ENCODE results near the gene PABPC4L.
A peak's percentile ranks its signal among the peaks of the same experiment; 100 is the strongest.
"Not testable (repeated sequence)": the region's sequence is repeated elsewhere in the genome, so short reads cannot be mapped to it uniquely, and the experiment has no call there.

Gene PABPC4L

DNA sequence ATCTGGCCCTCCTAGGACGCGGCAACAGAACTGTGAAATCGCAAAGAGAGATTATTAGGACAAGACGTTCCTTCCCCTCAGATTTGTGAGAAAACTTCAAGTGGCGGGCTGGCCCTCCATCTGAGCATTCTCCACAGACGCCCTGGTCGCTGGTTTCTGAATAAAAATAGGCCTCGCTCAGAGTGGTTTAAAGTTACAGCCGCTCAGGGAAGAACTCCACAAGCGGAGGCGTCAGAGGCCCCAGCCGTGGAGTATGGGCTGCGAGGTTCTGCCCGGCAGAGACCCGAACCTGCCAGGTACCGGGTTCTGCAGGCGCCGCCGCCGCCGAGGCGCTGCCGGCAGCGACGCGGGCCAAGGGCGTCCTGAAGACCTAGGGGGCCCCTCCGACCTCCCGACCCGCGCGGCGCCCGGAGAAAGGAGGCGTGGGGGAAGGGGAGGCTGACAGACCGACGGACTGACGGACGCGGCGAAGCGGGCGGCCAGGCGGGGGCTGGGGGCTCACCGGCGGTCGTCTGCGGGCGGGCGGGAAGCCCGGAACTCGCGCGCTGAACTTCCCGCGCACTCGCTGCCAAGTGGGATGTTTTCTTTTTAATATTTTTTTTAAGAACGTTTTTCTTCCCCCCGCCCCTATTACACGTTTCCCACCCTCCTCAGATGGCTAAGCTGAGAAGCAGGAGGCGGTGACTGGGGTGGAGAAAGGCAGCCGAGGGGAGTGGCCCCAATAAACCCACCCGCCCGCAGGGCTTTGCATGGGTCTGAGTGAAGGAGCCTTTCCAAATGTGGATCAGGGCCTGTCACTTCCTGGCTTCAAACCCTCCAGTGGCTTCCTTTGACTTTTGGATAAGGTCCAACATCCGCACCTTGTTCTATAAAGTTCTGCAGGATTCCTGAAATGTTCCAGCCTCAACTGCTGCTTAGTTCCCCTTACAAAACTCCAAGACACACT lies at the start of gene PABPC4L:
TSS of gene PABPC4L (minus strand) at position 574 of the 946 bp plus-strand sequence. CDS start 770 bp downstream, outside the sequence.
- peak within 1 kb of the TSS; percentile 44 for H3K4me3 ChIP-seq (ENCODE audit: low read length)
- TF ChIP-seq, protein P1, sequence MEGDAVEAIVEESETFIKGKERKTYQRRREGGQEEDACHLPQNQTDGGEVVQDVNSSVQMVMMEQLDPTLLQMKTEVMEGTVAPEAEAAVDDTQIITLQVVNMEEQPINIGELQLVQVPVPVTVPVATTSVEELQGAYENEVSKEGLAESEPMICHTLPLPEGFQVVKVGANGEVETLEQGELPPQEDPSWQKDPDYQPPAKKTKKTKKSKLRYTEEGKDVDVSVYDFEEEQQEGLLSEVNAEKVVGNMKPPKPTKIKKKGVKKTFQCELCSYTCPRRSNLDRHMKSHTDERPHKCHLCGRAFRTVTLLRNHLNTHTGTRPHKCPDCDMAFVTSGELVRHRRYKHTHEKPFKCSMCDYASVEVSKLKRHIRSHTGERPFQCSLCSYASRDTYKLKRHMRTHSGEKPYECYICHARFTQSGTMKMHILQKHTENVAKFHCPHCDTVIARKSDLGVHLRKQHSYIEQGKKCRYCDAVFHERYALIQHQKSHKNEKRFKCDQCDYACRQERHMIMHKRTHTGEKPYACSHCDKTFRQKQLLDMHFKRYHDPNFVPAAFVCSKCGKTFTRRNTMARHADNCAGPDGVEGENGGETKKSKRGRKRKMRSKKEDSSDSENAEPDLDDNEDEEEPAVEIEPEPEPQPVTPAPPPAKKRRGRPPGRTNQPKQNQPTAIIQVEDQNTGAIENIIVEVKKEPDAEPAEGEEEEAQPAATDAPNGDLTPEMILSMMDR (IDR thresholded peaks at IDR 0.05; ENCODE audit: insufficient read depth, low read depth, low read length, missing control alignments) = no peak
- peak; percentile 52 for DNase-seq (ENCODE audit: low read depth)

DNA sequence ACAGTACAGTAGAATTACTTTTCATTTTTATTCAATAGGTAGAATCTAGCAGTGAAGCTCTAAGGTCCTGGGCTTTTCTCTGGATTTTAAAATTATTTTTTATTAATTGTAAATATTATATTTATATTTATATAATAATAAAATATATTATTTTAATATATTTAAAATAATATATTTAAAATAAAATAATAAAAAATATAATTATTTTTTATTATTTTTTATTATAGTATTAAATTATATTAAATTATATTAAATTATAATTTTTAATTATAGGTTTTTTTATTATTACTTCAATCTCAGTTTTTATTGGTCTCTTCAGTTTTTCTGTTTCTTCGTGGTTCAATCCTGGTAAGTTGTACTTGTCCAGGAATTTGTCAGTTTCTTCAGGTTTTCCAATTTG lies 49.7 kb upstream of the PABPC4L start:
- DNase-seq (ENCODE audit: low read depth) = no peak
- TF ChIP-seq, protein P1 (IDR thresholded peaks at IDR 0.05; ENCODE audit: insufficient read depth, low read depth, low read length, missing control alignments) = no peak
- H3K4me3 ChIP-seq (ENCODE audit: low read length) = no peak overlapping the region

DNA sequence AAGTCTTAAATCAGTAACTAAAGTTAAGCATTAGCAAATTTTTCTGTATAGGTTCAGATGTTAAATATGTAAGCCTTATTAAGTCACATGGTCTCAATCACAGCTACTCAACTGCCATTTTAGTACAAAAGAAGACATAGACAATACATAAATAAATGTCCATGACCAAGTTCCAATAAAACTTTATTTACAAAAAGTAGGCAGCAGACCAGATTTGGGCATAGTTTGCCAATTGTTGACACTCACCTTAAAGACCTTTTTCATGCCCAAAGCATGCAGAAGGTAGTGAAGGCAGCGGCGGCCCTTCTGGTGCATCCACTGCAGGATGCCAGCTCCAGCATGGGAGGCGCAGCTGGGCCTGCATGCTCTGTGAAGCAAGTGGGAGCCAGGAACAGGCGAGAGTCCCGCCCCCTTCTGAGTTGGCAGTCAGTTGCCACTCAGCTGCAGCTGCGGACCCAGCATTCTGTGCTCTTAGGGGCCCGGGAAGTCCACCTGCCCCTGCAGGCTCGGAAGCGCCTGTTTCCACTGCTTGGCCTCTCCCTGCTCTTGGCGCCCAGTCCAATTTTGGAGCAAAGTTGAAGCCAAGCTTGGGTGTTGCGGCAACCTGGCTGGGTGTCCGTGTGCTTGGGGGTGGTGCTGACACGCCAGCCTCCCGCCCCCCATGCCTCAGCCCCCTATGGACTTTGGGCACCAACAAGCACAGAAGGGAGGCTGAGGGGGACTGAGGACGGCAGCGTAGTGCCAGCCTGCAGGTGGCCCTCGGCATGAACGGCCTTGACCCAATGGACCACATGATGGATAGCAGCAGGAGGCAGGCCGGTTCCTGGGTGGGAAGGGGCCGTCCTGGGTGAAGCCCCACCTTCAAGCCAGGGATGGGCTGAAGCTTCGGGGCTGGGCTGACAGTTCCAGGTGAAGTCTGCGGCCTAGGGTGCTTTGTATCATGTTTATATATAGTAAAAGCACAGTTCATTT lies 42.4 kb upstream of the PABPC4L start:
- H3K4me3 ChIP-seq (ENCODE audit: low read length) = no peak overlapping the region
- DNase-seq (ENCODE audit: low read depth) = no peak
- TF ChIP-seq, protein P1 (IDR thresholded peaks at IDR 0.05; ENCODE audit: insufficient read depth, low read depth, low read length, missing control alignments) = no peak

DNA sequence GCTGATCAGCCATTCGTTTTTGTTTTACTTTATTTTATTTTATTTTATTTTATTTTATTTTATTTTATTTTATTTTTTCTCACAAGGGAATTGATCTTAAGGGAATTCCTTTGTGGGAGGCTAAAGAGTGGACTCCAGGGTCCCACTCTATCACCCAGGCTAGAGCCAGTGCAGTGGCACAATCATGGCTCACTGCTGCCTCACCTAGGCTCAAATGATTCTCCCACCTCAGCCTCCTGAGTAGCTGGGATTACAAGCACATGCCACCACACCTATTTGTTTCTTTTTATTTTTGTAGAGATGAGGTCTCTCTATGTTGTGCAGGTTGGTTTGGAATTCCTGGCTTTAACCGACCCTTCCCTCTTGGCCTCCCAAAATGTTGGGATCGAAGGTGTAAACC lies 17.5 kb upstream of the PABPC4L start:
- TF ChIP-seq, protein P1 (IDR thresholded peaks at IDR 0.05; ENCODE audit: insufficient read depth, low read depth, low read length, missing control alignments) = no peak
- DNase-seq (ENCODE audit: low read depth) = no peak
- H3K4me3 ChIP-seq (ENCODE audit: low read length) = no peak overlapping the region

DNA sequence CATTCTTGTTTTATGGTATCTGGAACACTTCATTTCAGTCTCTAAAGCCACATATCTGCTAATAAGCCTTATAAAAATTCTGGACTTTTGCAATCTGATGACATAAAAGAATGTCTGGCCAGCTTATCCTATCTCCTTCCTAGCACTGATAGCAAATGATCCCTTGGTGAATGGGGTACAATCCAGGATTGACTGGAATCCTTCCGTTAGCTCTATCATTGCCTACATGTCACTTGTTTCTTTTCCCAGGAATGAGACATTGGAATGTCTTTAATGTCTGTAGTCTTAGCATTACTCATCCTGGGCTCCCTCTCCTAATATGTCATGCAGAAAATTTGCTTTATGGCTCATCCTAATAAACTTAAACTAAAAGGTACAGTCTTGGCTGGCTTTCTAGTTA lies 14.8 kb upstream of the PABPC4L start:
- peak; percentile 36 for DNase-seq (ENCODE audit: low read depth)
- TF ChIP-seq, protein P1 (IDR thresholded peaks at IDR 0.05; ENCODE audit: insufficient read depth, low read depth, low read length, missing control alignments) = no peak
- H3K4me3 ChIP-seq (ENCODE audit: low read length) = no peak overlapping the region

DNA sequence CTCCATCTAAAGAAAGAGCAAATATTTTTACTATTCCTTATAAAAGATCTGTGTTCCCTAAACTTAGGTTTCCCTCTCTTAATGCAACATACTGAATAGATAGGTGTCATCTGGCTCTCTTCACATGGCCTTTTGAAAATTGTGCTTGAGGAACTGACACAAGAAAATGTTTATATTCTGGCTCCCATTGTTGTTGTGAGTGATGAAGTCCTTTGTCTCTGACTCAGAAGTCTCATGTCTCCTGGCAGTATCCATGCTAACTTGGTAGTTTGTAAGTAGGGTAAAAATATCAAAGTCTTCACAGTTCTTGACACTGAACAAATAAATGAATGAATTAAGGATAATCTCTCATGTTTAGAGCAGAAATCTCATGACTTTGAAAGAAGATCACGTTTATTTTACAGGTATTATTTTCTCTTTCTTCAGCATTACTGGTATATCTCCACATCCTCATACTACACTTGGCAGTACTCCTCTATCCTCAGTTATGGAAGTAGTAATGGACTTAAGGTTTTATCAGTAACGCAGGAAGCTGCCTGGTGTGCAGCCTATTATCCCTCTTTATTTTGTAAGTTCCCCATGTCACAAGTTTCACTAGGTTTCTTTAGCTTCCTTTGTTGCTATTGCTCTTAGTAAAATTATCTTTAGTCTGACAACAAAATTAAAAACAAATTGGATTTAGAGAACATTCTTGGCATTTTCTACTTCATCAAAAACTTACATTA lies 14.2 kb upstream of the PABPC4L start:
- no peak overlapping the region for H3K4me3 ChIP-seq (ENCODE audit: low read length)
- DNase-seq (ENCODE audit: low read depth) = no peak
- TF ChIP-seq, protein P1 (IDR thresholded peaks at IDR 0.05; ENCODE audit: insufficient read depth, low read depth, low read length, missing control alignments) = no peak

DNA sequence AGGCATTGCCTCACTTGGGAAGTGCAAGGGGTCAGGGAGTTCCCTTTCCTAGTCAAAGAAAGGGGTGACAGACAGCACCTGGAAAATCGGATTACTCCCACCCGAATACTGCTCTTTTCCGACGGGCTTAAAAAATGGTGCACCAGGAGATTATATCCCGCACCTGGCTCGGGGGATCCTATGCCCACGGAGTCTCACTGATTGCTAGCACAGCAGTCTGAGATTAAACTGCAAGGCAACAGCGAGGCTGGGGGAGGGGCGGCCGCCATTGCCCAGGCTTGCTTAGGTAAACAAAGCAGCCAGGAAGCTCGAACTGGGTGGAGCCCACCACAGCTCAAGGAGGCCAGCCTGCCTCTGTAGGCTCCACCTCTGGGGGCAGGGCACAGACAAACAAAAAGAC lies 6.4 kb upstream of the PABPC4L start:
- not testable (repeated sequence) for DNase-seq (ENCODE audit: low read depth); H3K4me3 ChIP-seq (ENCODE audit: low read length)
